ENCODE results near the gene CCDC86.
"Not testable (repeated sequence)": the region's sequence is repeated elsewhere in the genome, so short reads cannot be mapped to it uniquely, and the experiment has no call there.

Gene CCDC86

GRCh38 chr11:60841797-60842667 is at the start of gene CCDC86:
Gene CCDC86 (plus strand): TSS chr11:60842113. CDS start chr11:60842125, 12 bp downstream.
- peak; percentile 97 to 99 for DNase-seq (ENCODE audit: low read depth in 2 of 2)

- no peak for DNase-seq (ENCODE audit: low read depth in 2 of 2)
Measured at GRCh38 chr11:60792521-60792920, 49.4 kb upstream of the CCDC86 start.

DNA sequence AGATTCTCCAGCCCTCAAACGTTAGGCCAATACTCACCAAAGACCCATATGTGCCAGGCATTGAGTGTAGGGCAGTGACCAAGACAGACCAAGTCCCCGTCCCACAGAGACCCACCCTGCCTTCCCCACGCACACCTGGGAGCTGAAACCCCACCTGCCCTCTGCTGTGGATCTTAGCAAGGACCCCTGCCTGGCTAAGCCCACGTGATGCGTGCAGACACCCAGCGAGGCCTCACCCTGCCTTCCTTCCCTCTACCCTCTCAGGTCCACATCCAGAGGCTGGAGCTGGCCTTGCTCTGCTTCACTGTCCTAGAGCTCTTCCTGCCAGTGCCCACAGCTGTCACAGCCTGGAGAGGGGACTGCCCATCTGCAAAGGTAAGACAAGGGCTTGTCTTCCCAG is 46.6 kb upstream of the CCDC86 start:
- DNase-seq (ENCODE audit: low read depth in 2 of 2): no peak

DNA sequence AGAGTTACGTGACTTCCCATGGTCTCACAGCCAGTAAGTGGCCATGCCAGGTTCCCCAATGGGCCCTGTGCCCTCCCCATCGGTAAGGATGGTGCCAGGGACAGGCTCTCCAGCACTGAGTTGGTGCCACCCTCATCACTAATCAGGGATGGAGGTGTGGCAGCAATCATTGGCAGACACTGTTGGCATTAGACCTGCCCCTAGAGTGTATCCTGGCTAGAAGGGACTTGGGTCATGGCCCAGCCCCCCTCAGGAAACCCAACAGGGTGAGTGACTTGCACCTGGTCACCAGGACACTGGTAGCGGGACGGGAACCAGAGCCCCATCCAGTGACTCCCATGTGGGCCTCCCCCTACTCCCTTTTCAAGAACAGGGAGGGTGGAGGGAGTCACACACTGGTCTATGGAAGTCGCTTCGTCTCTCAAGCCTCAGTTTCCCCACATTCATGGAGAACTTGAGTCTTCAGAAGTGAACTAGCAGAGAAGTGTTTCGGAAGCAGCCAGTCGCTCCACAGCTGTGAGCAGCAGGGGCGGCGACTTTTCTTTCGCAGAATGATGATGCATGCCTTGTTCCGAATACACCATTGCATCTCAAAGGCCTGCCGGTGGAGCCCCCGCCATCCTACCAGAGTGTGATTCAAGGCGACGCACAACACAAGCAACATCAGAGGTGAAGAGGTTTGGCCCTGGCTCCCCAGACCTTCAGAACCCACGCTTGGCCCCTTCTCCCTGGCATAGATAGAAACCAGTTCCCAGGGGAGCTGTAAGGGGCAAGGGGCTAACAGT is 43.9 kb upstream of the CCDC86 start:
- no peak for DNase-seq (ENCODE audit: low read depth in 2 of 2)

GRCh38 chr11:60798631-60799030 is 43.3 kb upstream of the CCDC86 start:
- DNase-seq (ENCODE audit: low read depth in 2 of 2): no peak

DNA sequence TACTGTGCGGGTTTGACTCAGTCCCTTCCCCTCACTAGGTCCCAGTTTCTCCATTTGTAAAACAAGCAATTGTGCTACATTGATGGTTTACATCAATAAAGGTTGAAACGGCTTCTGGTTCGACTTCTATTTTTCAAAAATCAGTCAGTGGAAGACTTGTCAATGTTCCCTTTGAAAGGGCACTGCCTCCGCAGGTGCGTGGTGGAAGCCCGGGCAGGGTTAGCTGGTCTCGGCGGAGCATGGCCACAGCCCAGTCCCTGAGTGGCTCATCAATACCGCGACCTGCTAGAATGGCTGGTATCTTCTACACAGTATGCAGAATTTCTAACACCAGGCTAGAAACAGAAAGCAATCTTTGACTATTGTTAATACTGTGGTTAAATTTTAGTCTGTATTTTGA is 40.7 kb upstream of the CCDC86 start:
- DNase-seq (ENCODE audit: low read depth in 2 of 2): no peak

DNA sequence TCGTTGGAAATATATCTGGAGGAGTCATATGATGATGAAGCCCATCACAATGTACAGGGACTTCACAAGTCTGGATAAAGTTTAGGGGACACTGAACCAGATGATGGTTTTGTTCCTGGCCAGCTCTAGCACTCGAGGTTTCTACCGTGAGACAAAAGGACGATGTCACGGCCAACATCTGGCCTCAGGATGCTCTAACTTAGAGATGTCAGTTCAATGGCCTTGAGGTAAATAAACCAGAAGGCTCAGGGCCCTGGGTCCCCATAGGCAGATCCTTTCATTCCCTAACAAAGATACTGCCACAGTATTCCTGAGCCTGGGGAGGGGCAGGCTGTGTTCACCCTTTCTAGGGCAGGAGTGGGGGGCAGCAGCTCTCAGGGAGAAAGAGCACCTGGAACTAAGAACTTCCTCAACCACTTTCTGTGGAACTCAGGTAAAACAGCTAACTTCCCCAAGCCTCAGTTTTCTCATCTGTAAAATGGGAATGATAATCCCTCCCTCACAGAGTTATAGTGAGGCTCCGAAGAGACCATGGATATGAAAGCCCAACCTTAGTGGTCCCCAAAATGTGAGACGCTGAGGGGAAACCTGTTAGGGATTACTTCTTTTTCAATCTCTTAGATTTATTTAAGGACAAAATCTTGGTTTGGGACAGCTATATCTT is 38.5 kb upstream of the CCDC86 start:
- DNase-seq (ENCODE audit: low read depth in 2 of 2): no peak

DNA sequence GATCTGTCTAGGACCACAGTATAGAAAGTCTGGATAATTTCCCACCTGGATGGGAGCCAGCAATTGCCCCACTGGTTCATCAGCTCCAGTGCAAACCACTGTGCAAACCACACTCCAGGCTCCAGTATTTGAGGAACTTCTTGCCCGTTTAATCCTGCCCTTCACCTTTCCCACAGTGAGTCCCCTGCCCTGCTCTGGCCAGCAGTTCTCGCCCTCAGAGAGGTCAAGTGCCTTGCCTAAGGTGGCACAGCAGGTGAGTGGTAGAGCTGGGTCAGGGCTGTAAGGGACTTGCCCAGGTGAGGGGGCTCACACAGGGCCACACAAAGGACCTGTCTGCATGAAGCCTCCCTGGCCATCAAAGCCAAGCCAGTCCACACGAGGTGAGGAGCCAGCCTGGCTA is 32.7 kb upstream of the CCDC86 start:
- no peak for DNase-seq (ENCODE audit: low read depth in 2 of 2)

DNA sequence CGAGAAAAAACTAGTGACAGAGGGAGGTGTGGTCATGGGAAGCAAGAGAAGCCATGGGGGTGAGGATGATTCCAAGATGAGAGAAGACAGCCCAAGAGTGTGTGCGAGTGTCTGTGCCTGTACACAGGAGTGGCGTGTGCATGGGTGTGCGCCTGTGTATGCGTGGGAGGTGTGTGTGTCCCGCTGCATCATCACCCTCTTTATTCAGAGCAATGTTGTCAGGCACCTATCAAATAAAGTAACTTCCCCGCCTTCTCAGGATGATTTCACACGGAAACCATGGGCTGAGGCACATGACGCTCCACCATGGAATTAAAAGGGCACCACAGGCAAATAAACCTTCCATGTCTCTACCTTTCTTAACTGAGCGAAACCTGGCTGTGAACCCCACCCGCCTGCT is 32.2 kb upstream of the CCDC86 start:
- DNase-seq (ENCODE audit: low read depth in 2 of 2): no peak

DNA sequence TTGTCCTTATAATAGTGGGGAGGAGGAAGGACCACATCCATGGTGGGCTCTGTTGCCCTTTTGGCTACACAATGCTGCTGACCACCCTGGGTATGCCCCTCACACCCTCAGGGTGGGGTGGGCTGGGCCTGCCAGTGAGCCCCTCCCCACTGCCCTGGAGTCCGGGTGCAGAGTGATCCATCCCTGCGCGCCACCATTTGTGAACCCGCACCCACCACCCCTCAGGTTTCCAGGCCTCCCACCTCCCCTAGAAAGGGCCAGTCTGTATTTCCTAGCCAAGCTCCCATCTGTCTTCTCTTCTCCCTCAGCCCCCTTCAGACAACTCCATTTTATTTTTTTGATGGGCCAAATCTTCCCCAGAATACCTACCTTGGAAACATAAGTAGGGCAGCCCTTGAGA is 31.8 kb upstream of the CCDC86 start:
- DNase-seq (ENCODE audit: low read depth in 2 of 2): no peak

DNA sequence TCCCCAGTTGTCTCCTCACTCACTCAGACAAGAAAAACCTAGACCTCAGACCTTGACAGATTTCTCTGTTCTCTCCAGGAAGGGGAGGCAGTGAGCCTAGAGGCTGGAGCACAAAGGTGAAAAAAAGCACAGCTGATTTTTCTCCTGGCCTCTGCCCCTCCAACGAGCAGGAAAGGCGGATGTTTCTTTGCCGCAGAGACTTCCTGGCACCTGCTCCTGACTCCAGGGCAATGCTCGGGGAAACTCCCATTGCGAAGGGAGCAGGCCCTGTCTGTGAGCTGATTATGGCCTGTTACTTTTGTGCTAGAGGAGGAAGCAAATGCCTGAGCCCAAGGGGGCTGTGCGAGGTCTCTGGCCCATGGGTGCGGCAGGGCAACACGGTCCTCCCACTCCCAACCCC is 31.3 kb upstream of the CCDC86 start:
- no peak for DNase-seq (ENCODE audit: low read depth in 2 of 2)

DNA sequence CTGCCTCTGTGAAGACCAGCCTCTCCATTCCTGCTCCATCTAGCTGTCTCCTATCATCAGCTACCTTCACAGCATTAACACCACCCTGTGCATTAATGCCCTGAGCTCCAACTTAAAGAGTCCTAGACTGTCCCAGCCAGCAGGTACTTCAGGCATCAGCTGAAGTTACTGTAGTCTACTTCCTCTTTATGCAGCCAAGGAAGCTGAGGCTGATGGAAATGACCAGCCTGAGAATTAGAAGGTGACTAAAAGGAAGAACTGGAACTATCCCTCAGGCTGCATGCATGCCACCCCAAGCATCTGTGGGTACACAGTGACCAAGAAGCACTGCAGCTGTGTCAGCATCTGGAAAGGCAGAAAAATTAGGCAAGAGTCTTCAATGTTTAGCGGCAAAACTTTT is 28.6 kb upstream of the CCDC86 start:
- DNase-seq (ENCODE audit: low read depth in 2 of 2): no peak

GRCh38 chr11:60814112-60814511 is 27.8 kb upstream of the CCDC86 start:
- no peak for DNase-seq (ENCODE audit: low read depth in 2 of 2)

GRCh38 chr11:60816590-60817157 is 25.2 kb upstream of the CCDC86 start:
- DNase-seq (ENCODE audit: low read depth in 2 of 2): no peak

DNA sequence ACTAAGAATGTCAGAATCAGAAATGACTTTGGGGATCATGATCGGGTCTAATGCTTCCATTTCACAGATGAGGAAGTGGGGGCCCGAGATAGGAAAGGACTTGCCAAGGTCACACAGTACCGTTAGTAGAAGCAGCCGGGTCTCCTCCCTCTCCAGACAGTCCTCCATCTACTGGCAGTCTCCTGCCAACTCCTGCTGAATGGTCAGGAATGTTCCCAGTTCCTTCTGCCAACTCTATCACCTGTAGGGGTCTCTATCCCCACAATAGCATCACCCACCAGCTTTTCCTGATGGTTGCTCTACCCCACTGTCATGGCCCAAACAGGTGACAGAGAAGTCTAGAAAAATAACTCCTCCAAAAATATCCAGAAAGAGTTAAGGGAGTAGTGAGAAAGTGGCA is 23.9 kb upstream of the CCDC86 start:
- DNase-seq (ENCODE audit: low read depth in 2 of 2): no peak

- DNase-seq (ENCODE audit: low read depth in 2 of 2): no peak
Measured at GRCh38 chr11:60821827-60822599, 19.9 kb upstream of the CCDC86 start.

- not testable (repeated sequence) for DNase-seq (ENCODE audit: low read depth in 2 of 2)
Measured at GRCh38 chr11:60823745-60824306, 18.1 kb upstream of the CCDC86 start.

GRCh38 chr11:60825118-60825517 is 16.8 kb upstream of the CCDC86 start:
- DNase-seq (ENCODE audit: low read depth in 2 of 2): no peak

DNA sequence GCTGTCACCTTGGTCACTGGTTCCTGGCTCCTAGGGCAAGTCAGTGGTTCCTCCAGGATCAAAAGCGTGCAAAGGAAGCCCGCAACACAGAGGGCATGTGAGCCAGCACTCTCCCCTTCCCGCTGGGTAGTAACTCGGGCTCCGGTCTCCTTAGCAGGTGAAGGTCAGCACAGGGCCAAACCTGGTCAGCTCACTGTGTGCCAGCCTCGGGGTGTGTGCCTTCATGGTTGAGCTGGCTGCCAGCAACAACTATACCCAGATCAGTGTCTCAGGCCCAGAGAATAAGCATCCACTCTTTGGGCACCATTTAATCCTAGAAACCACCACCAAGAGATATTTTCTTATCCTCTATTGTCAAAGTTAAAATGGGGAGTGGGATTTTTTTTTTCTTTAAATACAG is 16.1 kb upstream of the CCDC86 start:
- DNase-seq (ENCODE audit: low read depth in 2 of 2): no peak

DNA sequence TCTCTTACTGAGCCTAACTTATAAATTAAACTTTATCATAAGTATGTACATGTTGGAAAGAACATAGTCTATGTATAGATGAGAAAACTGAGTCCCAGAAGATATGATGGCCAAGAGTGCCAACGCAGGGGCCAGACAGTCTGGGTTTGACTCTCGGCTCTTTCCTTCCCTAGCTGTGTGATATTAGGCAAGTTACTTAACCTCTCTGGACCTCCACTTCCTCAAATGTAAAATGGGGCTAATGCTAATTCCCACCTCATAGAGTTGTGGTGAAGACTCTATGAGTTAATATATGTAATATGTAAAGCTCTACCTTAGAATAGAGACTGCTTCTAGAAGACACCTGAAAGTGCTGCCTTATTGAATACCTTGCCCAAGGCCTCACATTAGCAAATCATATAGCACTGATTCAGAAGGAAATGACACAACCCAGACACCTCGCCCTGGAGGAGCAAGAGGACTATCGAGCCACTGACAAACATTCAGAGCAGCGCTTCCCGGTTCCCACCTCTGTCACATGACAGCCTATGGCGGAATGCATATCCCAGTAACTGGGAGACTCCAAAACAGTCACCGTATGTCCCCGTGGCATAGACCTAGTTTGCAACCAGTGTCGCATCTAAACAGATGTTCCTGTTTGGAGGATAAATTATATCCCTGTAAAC is 11.3 kb upstream of the CCDC86 start:
- peak in 1 of 2 donors; percentile 14 for DNase-seq (ENCODE audit: low read depth in 2 of 2)

DNA sequence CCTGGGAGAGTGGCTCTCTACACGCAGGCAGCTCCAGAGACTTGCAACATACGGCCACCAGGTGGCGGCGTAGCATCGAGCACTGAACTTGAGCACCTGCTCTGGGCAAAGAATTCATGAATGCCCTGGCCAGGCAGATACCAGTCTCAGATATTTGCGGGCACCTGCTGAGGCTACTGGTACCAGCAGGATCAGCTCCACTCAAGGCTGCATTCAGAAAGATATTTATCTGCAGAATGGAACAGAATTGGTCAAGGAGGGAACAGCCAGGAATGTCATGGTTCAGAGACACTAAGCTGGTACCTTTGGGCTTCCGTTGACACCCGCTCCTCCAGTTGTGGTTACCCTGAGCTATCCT is 10.8 kb upstream of the CCDC86 start:
- peak; percentile 67 to 72 for DNase-seq (ENCODE audit: low read depth in 2 of 2)
